Lower lobe of right lung (tissue), 2 donors: ENCODE measurements around the gene ANKRD50. TPM values are rescaled to one million over a fixed set of nuclear protein-coding genes. Genes with fewer than 3 reads are reported as not detected.

Experiments used
- ATAC-seq, 2 donors: fragments of 200-7000 bp; cut with Tn5 transposase; one replicate each; pipeline ENCODE4 v1.9.1; 2020 to 2022; ENCODE audit warnings: mild to moderate bottlenecking in 2 of 2, moderate library complexity in 2 of 2
- DNase-seq: peaks from one replicate; pipeline ENCODE4 v3.0.0-alpha.2; 2020
- H3K27ac ChIP-seq: fragments of 200-600 bp; one replicate; pipeline ENCODE4 v1.8.0; 2022
- H3K27me3 ChIP-seq: fragments of 200-600 bp; one replicate; pipeline ENCODE4 v1.8.0; 2022; ENCODE audit warnings: low read depth
- H3K36me3 ChIP-seq: fragments of 200-600 bp; one replicate; pipeline ENCODE4 v1.8.0; 2022; ENCODE audit warnings: mild to moderate bottlenecking
- H3K4me1 ChIP-seq: fragments of 200-600 bp; one replicate; pipeline ENCODE4 v1.8.0; 2022
- H3K4me3 ChIP-seq: fragments of 200-600 bp; one replicate; pipeline ENCODE4 v1.8.0; 2022; ENCODE audit warnings: mild to moderate bottlenecking
- H3K9me3 ChIP-seq: fragments of 200-600 bp; one replicate; pipeline ENCODE4 v1.8.0; 2022
- intact Hi-C: fragments of 100-400 bp; cut with DNase I; formaldehyde crosslinking; loops from one replicate; pipeline ENCODE4 v1.11.0; 2022
- total RNA-seq: library from RNA; stranded (reverse); fragmentation: NEBNext Ultra II Directional; extraction: Animal tissue kit (Norgen Biotek cat#: 25700); gene quantifications from one replicate; pipeline ENCODE4 v1.2.1, GENCODE V29; 2021
- TF ChIP-seq, protein P1 (sequence below): fragments of 200-600 bp; IDR thresholded peaks from one replicate; pipeline ENCODE4 v1.8.0; 2022; ENCODE audit warnings: antibody characterized with exemption, mild to moderate bottlenecking
- donor health status: DM: no; HTN: yes; CAD: no; lungs with severe emphysema.

Gene ANKRD50
- total RNA-seq, 1 donor from 2014 or later, result 22.5 TPM

DNA sequence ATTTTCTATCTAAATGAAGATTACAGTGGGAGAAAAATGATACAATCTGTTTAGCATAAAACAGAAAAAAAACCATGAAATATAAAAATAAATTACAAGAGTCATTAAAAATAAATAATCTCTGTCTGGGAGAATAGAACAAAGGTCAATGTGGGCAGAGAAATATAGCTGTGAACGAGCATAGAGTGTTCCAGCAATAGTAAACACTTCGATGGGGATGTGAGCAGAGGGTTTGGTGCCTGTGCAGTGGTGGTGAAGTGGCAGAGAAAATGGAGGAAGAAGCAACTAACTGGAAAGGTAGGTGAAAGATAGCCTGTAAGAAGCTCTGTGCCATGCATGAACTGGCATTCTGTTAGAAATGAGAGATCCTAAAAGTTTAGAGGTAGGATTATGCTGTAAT is 64.9 kb downstream of the ANKRD50 start:
- Histone ChIP-seq H3K9me3 (no peaks in the 10 kb centered on the region), H3K27ac (no peak overlapping the region), H3K4me3 (no peak overlapping the region), H3K4me1 (no peaks in the 10 kb centered on the region), H3K36me3 (no peaks in the 10 kb centered on the region), H3K27me3 (no peaks in the 10 kb centered on the region)
- DNase-seq, result no peak
- intact Hi-C loops, result no loop called here
- TF ChIP-seq, protein P1, sequence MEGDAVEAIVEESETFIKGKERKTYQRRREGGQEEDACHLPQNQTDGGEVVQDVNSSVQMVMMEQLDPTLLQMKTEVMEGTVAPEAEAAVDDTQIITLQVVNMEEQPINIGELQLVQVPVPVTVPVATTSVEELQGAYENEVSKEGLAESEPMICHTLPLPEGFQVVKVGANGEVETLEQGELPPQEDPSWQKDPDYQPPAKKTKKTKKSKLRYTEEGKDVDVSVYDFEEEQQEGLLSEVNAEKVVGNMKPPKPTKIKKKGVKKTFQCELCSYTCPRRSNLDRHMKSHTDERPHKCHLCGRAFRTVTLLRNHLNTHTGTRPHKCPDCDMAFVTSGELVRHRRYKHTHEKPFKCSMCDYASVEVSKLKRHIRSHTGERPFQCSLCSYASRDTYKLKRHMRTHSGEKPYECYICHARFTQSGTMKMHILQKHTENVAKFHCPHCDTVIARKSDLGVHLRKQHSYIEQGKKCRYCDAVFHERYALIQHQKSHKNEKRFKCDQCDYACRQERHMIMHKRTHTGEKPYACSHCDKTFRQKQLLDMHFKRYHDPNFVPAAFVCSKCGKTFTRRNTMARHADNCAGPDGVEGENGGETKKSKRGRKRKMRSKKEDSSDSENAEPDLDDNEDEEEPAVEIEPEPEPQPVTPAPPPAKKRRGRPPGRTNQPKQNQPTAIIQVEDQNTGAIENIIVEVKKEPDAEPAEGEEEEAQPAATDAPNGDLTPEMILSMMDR, result no peak
- no peak for ATAC-seq

DNA sequence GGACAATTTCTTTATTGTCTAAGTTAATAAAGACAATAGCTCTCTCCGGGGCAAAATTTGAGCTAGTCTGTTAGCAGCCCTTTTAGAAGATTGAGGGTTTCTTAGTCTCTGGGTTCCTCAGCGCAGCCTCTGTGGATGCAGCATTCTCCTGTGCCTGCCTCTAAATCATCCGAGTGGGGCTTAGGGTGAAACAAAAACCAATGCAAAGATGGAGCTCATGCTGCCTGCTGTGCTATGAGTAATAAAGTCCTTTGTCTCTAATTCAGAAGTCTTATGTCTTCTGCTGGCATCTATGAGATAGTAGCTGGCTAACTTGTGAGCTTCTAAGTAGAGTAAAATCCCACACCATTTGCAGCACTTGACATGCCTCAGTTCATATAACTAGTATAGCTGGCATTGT is 67.9 kb downstream of the ANKRD50 start:
- no peaks in the 10 kb centered on the region for H3K9me3 ChIP-seq
- H3K27me3 ChIP-seq, result no peaks in the 10 kb centered on the region
- no peak overlapping the region for H3K4me3 ChIP-seq
- no peak overlapping the region for H3K27ac ChIP-seq
- TF ChIP-seq, protein P1, result no peak
- DNase-seq, result no peak
- ATAC-seq, result no peak
- H3K36me3 ChIP-seq, result no peaks in the 10 kb centered on the region
- H3K4me1 ChIP-seq, result no peaks in the 10 kb centered on the region
- intact Hi-C loops, result no loop called here

- Histone ChIP-seq H3K27ac (no peak overlapping the region), H3K4me3 (no peak overlapping the region)
- TF ChIP-seq, protein P1, result no peak
Measured at GRCh38 chr4:124642846-124643245, 69.7 kb downstream of the ANKRD50 start.

DNA sequence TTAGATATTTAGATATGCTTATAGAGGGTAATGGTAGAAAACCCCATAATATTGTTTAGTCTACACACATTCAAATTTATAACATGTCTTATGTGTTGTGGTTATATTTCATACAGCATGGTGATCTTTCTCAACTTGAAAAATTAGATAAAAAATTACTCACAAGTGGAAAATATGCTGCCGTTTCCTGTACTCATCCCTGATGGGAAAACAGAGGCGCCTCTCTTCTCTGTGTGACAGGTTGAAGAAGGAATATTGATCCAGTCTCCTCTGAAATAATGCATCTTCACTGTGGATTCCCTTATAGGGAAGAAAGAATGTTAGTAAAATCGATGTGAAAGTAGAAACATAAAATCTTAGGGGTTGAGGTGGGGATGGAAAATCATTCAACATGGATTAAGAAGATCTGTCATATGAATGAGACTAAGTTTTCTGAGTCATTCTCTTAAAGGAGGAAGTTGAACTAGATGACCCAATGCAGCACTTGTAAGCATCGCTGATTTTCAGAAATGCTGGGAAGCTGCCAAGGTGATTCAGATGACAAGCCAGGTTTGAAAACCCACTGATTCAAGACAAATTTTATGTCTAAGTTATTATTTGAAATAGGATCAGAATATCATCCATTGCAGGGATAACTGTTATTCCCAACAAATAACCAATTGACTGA is 70.7 kb downstream of the ANKRD50 start:
- H3K4me1 ChIP-seq, result no peaks in the 10 kb centered on the region
- no peak overlapping the region for H3K4me3 ChIP-seq
- ATAC-seq, result no peak
- no peak for DNase-seq
- H3K36me3 ChIP-seq, result no peaks in the 10 kb centered on the region
- no peaks in the 10 kb centered on the region for H3K9me3 ChIP-seq
- no peak overlapping the region for H3K27ac ChIP-seq
- no peaks in the 10 kb centered on the region for H3K27me3 ChIP-seq
- intact Hi-C loops, result no loop called here
- TF ChIP-seq, protein P1, result no peak

More at GRCh38 chr4:124642846-124643245, 69.7 kb downstream of the ANKRD50 start:
- no peak for DNase-seq
- Histone ChIP-seq H3K4me1 (no peaks in the 10 kb centered on the region), H3K36me3 (no peaks in the 10 kb centered on the region), H3K27me3 (no peaks in the 10 kb centered on the region), H3K9me3 (no peaks in the 10 kb centered on the region)
- intact Hi-C loops, result no loop called here
- ATAC-seq, result no peak

DNA sequence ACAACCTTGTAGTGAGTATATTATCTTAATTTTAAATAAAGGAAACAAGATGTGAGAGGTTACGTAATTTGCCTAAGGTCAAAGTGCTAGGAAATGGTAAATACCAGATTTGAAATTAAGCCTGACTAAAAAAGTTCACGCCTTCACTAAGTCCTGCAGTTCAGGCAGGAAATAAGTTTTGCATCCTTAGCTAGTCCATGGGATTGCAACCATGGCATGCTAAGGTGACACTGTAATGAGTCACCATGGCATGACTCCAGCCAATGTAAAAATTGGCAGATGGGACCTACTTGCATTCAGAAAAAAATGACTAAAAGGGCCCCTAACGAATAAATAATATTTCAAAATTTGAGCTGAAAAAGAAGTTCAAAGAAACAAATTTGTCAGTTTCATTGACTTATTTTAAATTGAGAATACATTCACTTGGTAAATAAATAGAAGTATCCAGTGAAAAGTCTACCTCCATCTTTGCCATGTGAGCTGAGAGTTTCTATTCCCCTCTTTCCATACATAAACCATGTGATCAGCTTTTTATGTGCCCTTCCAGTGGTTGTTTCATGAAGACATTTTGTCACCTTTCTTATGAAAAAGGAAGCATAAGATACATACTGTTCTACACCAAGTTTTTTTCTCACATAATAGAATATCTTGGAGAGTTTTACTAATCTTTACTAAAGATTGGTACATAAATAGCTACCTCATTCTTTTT is 72.4 kb downstream of the ANKRD50 start:
- intact Hi-C loops, result no loop called here
- TF ChIP-seq, protein P1, result no peak
- Histone ChIP-seq H3K27ac (no peak overlapping the region), H3K4me3 (no peak overlapping the region), H3K36me3 (no peaks in the 10 kb centered on the region), H3K9me3 (no peaks in the 10 kb centered on the region), H3K27me3 (no peaks in the 10 kb centered on the region), H3K4me1 (no peaks in the 10 kb centered on the region)
- DNase-seq (no peak), ATAC-seq (no peak)
